GM18502 (cell line): ENCODE data around the gene P2RY8.
"Not testable (repeated sequence)": the region's sequence is repeated elsewhere in the genome, so short reads cannot be mapped to it uniquely, and the experiment has no call there.

Experiments used
- ATAC-seq: cut with Tn5 transposase; IDR thresholded peaks from one replicate; pipeline ENCODE4 v1.9.1; 2021; ENCODE audit warnings: mild to moderate bottlenecking; ENCODE audit not compliant: unreplicated experiment, poor library complexity

Gene P2RY8

GRCh38 chrX:1546691-1547251 is 9.8 kb upstream of the P2RY8 start:
- ATAC-seq: no peak

- no peak for ATAC-seq
Measured at GRCh38 chrX:1545776-1546408, 8.9 kb upstream of the P2RY8 start.

GRCh38 chrX:1542994-1543725 is 6.2 kb upstream of the P2RY8 start:
- ATAC-seq: no peak

DNA sequence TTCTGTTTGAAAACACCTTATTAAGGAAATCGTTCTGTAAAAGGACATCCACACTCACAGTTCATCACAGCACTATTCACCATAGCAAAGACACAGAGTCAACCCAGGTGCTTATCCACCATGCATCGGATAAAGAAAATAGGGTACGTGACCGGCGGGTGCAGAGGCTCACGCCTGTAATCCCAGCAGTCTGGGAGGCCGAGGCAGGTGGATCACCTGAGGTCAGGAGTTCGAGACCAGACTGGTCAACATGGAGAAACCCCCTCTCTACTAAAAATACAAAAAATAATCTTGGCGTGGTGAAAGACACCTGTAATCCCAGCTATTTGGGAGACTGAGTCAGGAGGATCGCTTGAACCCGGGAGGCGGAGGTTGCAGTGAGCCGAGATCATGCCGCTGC is 2.2 kb upstream of the P2RY8 start:
- ATAC-seq: not testable (repeated sequence)

GRCh38 chrX:1537716-1538090 is 718 bp upstream of the P2RY8 start:
- ATAC-seq: not testable (repeated sequence)

- peak; percentile 7 for ATAC-seq
Measured at GRCh38 chrX:1536712-1537030, 314 bp downstream of the P2RY8 start.

DNA sequence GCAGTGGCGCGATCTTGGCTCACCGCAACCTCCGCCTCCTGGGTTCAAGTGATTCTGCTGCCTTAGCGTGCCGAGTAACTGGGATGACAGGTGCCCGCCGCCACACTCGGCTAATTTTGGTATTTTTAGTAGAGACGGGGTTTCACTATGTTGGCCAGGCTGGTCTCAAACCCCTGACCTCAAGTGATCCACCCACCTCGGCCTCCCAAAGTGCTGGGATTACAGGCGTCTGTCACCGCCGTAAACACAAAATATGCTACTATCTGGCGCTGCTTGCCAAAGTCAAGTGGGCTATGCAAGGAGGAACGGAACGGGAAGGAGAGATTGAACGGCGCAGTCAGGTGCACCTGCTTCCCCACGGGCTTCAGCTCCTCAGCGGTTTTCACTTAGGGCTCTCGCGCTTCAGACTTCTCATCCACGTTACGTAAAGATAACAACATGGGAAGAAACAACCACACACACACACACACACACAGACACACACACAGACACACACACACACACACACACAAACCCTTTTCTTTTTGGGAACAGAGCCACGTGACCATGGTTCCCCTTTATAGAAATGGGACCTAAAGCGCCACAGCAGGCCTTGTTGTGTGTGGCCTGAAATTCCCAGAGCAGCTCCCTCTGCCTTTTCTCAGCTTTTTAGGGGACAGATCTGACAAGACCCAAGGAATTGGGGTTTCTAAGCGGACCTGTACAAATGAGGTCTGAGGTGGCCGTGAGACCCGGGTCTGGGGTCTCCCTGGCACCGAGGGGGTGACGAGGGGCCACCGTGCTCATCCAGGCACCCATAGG is 1.5 kb downstream of the P2RY8 start:
- peak; percentile 22 for ATAC-seq

- peak; percentile 31 for ATAC-seq
Measured at GRCh38 chrX:1534301-1535168, 2.5 kb downstream of the P2RY8 start.

- ATAC-seq: no peak
Measured at GRCh38 chrX:1533058-1533457, 3.9 kb downstream of the P2RY8 start.

DNA sequence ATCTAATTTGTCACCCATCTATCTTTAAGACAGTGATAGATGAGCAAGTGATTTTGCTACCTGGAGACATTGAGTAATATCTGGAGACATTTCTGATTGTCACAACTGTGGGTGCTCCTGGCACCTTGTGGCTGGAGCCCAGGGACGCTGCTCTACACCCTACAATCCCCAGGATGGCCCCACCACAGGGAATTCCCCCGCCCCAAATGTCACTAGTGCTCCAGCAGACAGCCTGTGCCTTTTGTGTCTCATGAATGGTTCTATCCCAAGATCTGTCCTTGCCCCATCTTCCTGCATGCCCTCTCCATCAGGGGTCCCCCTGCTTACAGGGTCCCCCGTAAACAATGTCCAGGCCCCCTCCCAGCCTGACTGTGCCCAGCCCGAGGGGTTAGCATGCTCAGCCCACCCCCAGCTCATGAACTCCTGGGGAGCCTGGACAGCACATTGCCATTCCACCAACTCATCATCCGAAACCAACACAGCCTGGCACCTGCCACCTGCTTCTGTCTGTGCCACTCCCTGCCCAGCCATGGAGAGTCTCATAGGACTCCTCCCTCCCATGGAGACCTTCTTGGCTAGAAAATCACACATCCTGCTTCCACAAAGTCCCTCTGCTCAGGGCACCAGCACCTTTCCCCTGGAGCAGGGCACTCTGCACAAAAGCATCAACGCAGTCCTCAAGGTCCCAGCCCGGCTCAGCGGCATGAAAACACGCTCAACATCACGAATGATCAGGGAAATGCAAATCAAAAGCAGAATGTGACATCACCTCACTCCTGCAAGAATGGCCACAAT is 5.7 kb downstream of the P2RY8 start:
- no peak for ATAC-seq

- no peak for ATAC-seq
Measured at GRCh38 chrX:1529756-1530155, 7.2 kb downstream of the P2RY8 start.

- no peak for ATAC-seq
Measured at GRCh38 chrX:1529328-1529727, 7.7 kb downstream of the P2RY8 start.

- ATAC-seq: no peak
Measured at GRCh38 chrX:1528884-1529203, 8.1 kb downstream of the P2RY8 start.

DNA sequence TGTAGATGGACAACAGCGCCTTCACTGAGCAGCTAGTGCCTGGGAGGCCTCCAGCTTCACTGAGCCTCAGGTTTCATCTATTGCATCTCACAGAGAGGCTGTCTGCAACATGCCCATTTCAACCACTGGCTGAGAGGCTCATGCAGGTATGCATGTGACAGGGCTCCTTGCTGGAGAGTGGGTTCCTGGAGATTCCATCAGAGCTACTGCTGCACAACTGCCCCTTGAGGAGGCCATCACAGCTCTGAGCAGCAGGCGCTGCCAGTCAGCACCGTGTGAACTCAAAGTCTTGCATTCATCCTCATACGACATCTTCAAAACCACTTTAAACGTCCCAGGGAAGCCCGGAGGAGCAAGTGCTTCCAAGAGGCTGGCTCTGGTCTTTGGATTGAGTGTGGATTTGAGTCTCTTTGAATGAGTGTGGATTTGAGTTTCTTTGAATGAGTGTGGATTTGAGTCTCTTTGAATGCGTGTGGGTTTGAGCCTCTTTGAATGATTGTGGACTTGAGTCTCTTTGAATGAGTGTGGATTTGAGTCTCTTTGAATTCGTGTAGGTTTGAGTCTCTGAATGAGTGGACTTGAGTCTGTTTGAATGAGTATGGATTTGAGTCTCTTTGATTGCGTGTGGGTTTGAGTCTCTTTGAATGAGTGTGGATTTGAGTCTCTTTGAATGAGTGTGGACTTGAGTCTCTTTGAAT is 8.7 kb downstream of the P2RY8 start:
- no peak for ATAC-seq

- no peak for ATAC-seq
Measured at GRCh38 chrX:1527457-1527856, 9.5 kb downstream of the P2RY8 start.

- ATAC-seq: no peak
Measured at GRCh38 chrX:1526565-1526964, 10.4 kb downstream of the P2RY8 start.

DNA sequence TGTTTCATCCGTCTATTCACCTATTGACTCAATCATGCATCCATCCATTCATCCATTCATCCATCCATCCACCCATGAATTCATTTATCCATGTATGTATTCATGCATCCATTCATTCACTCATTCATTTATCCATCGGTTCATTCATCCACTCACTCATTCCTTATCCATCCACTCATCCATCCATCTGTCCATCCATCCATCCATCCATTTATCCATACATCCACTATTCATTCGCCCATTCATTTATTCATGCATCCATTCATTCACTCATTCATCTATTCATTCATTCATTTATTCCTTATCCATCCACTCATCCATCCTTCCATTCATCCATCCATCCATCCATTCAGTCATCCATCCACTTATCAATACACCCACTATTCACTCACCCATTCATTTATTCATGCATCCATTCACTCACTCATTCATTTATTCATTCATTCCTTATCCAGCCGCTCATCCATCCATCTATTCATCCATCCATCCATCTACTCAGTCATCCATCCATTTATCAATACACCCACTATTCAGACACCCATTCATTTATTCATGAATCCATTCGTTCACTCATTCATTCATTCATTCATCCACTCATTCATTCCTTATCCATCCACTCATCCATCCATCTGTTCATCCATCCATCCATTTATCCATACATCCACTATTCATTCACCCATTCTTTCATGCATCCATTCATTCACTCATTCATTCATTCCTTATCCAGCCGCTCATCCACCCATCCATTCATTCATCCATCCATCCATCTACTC is 11.2 kb downstream of the P2RY8 start:
- ATAC-seq: no peak

DNA sequence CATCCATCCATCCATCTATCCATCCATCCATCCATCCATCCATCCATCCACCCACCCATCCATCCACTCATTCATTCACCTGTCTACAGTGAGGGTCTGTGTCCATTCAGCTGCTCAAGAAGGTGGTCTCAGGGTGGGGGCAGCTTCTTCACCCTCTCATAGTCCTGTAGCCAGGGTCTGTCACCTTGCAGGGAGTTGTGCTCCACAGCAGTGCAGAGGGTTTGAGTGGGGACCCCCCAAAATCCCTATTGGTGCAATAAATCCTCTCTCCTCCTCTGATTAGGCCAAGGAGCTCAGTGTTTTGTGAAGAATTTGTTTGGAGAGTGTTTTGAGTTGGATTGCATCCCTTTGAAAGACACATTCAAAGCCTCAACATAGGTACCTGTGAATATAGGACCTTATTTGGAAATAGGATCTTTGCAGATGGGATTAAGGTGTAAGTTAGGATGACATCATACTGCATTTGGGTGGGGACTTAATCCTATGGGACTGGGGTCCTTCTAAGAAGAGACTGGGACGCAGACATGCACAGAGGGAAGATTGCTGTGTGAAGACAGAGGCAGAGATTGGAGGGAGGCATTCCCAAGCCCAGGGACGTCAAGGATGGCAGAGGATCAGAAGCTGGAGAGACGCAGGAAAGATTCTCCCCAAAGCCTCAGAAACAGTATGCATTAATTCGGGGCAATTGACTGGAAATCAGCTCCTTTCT is 12.0 kb downstream of the P2RY8 start:
- ATAC-seq: no peak
